H1 (cell line): ENCODE results near the gene PML. TPM values are rescaled to one million over a fixed set of nuclear protein-coding genes. Genes with fewer than 3 reads are reported as not detected.
"Not testable (repeated sequence)": the region's sequence is repeated elsewhere in the genome, so short reads cannot be mapped to it uniquely, and the experiment has no call there.

Experiments used
- CTCF ChIA-PET: fragments of 300-600 bp; sonication (Branson Sonifier 250); formaldehyde crosslinking; loops from one replicate; lab custom pipeline; 2021; ENCODE audit not compliant: partially characterized antibody; lab: Charles Lee
- POLR2A ChIA-PET: fragments of 300-600 bp; sonication (Branson Sonifier 250); formaldehyde crosslinking; loops from one replicate; lab custom pipeline; 2021; ENCODE audit warnings: inconsistent platforms; ENCODE audit not compliant: partially characterized antibody; lab: Charles Lee
- DNase-seq, 2 experiments: peaks; one replicate each; pipeline versions ENCODE4 v3.0.0 to v3.0.0-alpha.2; 2010 to 2022; ENCODE audit warnings: low spot score in 2 of 2, low read depth in 1 of 2, mixed read lengths in 1 of 2
- FAIRE-seq: peaks from 2 replicates; lab custom pipeline; 2011; peaks lifted over from hg19 to GRCh38; lab: Jason Lieb, UNC
- H2AFZ ChIP-seq: 2 replicates; pipeline ENCODE4 v1.8.1; 2012; ENCODE audit warnings: low read length, inconsistent platforms
- H2AK5ac ChIP-seq: 2 replicates; pipeline ENCODE4 v1.6.1; 2013; ENCODE audit warnings: low read depth, low read length
- H2BK120ac ChIP-seq: replicated peaks from 2 replicates; pipeline ENCODE3; 2013; ENCODE audit warnings: low read depth, low read length, inconsistent platforms
- H2BK12ac ChIP-seq: 2 replicates; pipeline ENCODE4 v1.6.1; 2013; ENCODE audit warnings: low read depth, low read length
- H2BK15ac ChIP-seq: 2 replicates; pipeline ENCODE4 v1.6.1; 2013; ENCODE audit warnings: low read length
- H2BK20ac ChIP-seq: 2 replicates; pipeline ENCODE4 v1.6.1; 2013; ENCODE audit warnings: low read length
- H2BK5ac ChIP-seq: 2 replicates; pipeline ENCODE4 v1.6.1; 2013; ENCODE audit warnings: low read depth, low read length
- H3K14ac ChIP-seq: 2 replicates; pipeline ENCODE4 v1.6.1; 2013; ENCODE audit warnings: inconsistent platforms; ENCODE audit not compliant: insufficient read length
- H3K18ac ChIP-seq: 2 replicates; pipeline ENCODE4 v1.6.1; 2013; ENCODE audit warnings: low read length; ENCODE audit errors: extremely low read depth
- H3K23ac ChIP-seq: 2 replicates; pipeline ENCODE4 v1.6.1; 2013; ENCODE audit warnings: inconsistent platforms; ENCODE audit not compliant: insufficient read length
- H3K23me2 ChIP-seq: 2 replicates; pipeline ENCODE4 v1.6.1; 2013; ENCODE audit warnings: low read depth, low read length
- H3K27ac ChIP-seq: 2 replicates; pipeline ENCODE4 v1.6.1; 2011; ENCODE audit warnings: low read depth, low read length, inconsistent platforms
- H3K27me3 ChIP-seq, 4 experiments: replicated peaks in 1 of 4; 1 replicate in 1 of 4; 2 replicates in 3 of 4; pipeline versions ENCODE4 v1.6.1 to v1.8.1; 2011 to 2013; ENCODE audit warnings: low read length in 3 of 4, mild to moderate bottlenecking in 3 of 4, inconsistent platforms in 2 of 4, mixed read lengths in 2 of 4, moderate library complexity in 1 of 4; ENCODE audit not compliant: control insufficient read depth in 3 of 4, insufficient read depth in 3 of 4; ENCODE audit errors: extremely low read depth in 1 of 4
- H3K36me3 ChIP-seq, 4 experiments: 2 replicates each; pipeline versions ENCODE4 v1.6.1 to v1.8.1; 2011 to 2013; ENCODE audit warnings: mild to moderate bottlenecking in 4 of 4, low read length in 3 of 4, moderate library complexity in 2 of 4, control low read depth in 1 of 4, inconsistent platforms in 1 of 4; ENCODE audit not compliant: insufficient read depth in 4 of 4, control insufficient read depth in 2 of 4
- H3K4ac ChIP-seq: replicated peaks from 2 replicates; pipeline ENCODE3; 2013; ENCODE audit warnings: low read length, low read depth, mixed read lengths, inconsistent platforms; ENCODE audit not compliant: insufficient read length
- H3K4me1 ChIP-seq, 4 experiments: replicated peaks in 1 of 4; 1 replicate in 1 of 4; 2 replicates in 3 of 4; pipeline versions ENCODE4 v1.6.1 to v1.8.1; 2011 to 2013; ENCODE audit warnings: low read length in 3 of 4, inconsistent platforms in 2 of 4, mixed read lengths in 1 of 4; ENCODE audit not compliant: insufficient read depth in 4 of 4, control insufficient read depth in 3 of 4
- H3K4me2 ChIP-seq, 2 experiments: 2 replicates each; pipeline versions ENCODE4 v1.6.1 to v1.8.1; 2011 to 2013; ENCODE audit warnings: low read depth in 2 of 2, low read length in 2 of 2, control low read depth in 1 of 2, inconsistent platforms in 1 of 2, mild to moderate bottlenecking in 1 of 2; ENCODE audit not compliant: insufficient read depth in 1 of 2
- H3K4me3 ChIP-seq, 4 experiments: fragments of 200-600, 300-600 bp in 1 of 4; sonication (generic), shearing (Covaris generic), sonication (Bioruptor Twin) in 1 of 4; 2 replicates each; pipeline versions ENCODE4 v1.5.1 to v1.8.1; 2011 to 2016; ENCODE audit warnings: low read length in 4 of 4, low read depth in 3 of 4, control low read depth in 2 of 4, inconsistent platforms in 2 of 4, mild to moderate bottlenecking in 2 of 4, mixed read lengths in 1 of 4, moderate library complexity in 1 of 4; ENCODE audit not compliant: insufficient read depth in 2 of 4; ENCODE audit errors: extremely low read depth in 1 of 4
- H3K56ac ChIP-seq: replicated peaks from 2 replicates; pipeline ENCODE3; 2013; ENCODE audit warnings: low read depth, mild to moderate bottlenecking, mixed read lengths, low read length, inconsistent platforms; ENCODE audit not compliant: insufficient read length
- H3K79me1 ChIP-seq: 2 replicates; pipeline ENCODE4 v1.6.1; 2013; ENCODE audit warnings: low read depth, low read length, control low read depth
- H3K79me2 ChIP-seq, 2 experiments: 2 replicates each; pipeline versions ENCODE4 v1.6.1 to v1.8.1; 2012 to 2013; ENCODE audit warnings: low read length in 2 of 2, mild to moderate bottlenecking in 2 of 2, inconsistent platforms in 1 of 2; ENCODE audit not compliant: insufficient read depth in 2 of 2, control insufficient read depth in 1 of 2
- H3K9ac ChIP-seq, 4 experiments: replicated peaks in 1 of 4; 1 replicate in 1 of 4; 2 replicates in 3 of 4; pipeline versions ENCODE4 v1.6.1 to v1.8.1; 2011 to 2013; ENCODE audit warnings: low read depth in 3 of 4, low read length in 3 of 4, control low read depth in 2 of 4, mild to moderate bottlenecking in 2 of 4, moderate library complexity in 2 of 4, inconsistent platforms in 1 of 4; ENCODE audit errors: extremely low read depth in 1 of 4
- H3K9me3 ChIP-seq, 2 experiments: 2 replicates each; pipeline versions ENCODE4 v1.6.1 to v1.8.1; 2012 to 2013; ENCODE audit warnings: mild to moderate bottlenecking in 2 of 2, moderate library complexity in 2 of 2, control low read depth in 1 of 2, inconsistent platforms in 1 of 2, low read depth in 1 of 2, low read length in 1 of 2, mixed read lengths in 1 of 2; ENCODE audit not compliant: insufficient read depth in 2 of 2
- H4K20me1 ChIP-seq, 2 experiments: replicated peaks in 1 of 2; 2 replicates each; pipeline versions ENCODE3 to v1.8.1; 2011 to 2013; ENCODE audit warnings: inconsistent platforms in 2 of 2, low read length in 2 of 2, mild to moderate bottlenecking in 1 of 2; ENCODE audit not compliant: insufficient read depth in 2 of 2, control insufficient read depth in 1 of 2
- H4K5ac ChIP-seq: 2 replicates; pipeline ENCODE4 v1.6.1; 2013; ENCODE audit warnings: low read length, low read depth, mixed read lengths, inconsistent platforms; ENCODE audit not compliant: insufficient read length
- H4K8ac ChIP-seq: 2 replicates; pipeline ENCODE4 v1.8.0; 2013; ENCODE audit warnings: mild to moderate bottlenecking, moderate library complexity, low read length, inconsistent platforms; ENCODE audit not compliant: insufficient read depth; ENCODE audit errors: extremely low read depth
- H4K91ac ChIP-seq: replicated peaks from 2 replicates; pipeline ENCODE3; 2013; ENCODE audit warnings: low read length, mixed read lengths, inconsistent platforms; ENCODE audit not compliant: insufficient read length
- WGBS, 2 experiments: shearing (Covaris generic) in 1 of 2; methylation state at CpG; one replicate each; pipeline versions ENCODE4 v1.1.6 to v1.1.7; 2013 to 2015; ENCODE audit warnings: low lambda C conversion rate in 2 of 2, mixed read lengths in 2 of 2, inconsistent platforms in 1 of 2, low coverage in 1 of 2, missing lambda C conversion rate in 1 of 2; ENCODE audit not compliant: insufficient replicate concordance in 2 of 2, insufficient coverage in 1 of 2, insufficient read length in 1 of 2; ENCODE audit errors: extremely low coverage in 1 of 2, missing lambda C conversion rate in 1 of 2; 5-methylcytosine and 5-hydroxymethylcytosine counted together
- polyA plus RNA-seq, 7 experiments: library from polyadenylated mRNA; depleted of rRNA in 3 of 7; stranded (reverse) in 5 of 7; unstranded in 2 of 7; fragments of >200 nt in 5 of 7; fragments of 200-250 nt in 2 of 7; gene quantifications; 1 replicate in 5 of 7; 2 replicates in 1 of 7; 4 replicates in 1 of 7; pipeline versions ENCODE4 v1.2.1 to v1.2.3, GENCODE V29; 2011 to 2013; ENCODE audit warnings: missing spikeins in 2 of 7, mixed read lengths in 2 of 7
- total RNA-seq: library from RNA; stranded (reverse); fragmentation: NEBNext Ultra II Directional; extraction: Animal tissue kit (Norgen Biotek cat#: 25700); gene quantifications from 2 replicates; pipeline ENCODE4 v1.2.1, GENCODE V29; 2021

PML gene
- total and polyA plus RNA-seq, 2 of the 8 experiments (the other 6 are each of a cell fraction or from before 2014, with no cell fraction given) = 14.9 to 30.3 TPM

DNA sequence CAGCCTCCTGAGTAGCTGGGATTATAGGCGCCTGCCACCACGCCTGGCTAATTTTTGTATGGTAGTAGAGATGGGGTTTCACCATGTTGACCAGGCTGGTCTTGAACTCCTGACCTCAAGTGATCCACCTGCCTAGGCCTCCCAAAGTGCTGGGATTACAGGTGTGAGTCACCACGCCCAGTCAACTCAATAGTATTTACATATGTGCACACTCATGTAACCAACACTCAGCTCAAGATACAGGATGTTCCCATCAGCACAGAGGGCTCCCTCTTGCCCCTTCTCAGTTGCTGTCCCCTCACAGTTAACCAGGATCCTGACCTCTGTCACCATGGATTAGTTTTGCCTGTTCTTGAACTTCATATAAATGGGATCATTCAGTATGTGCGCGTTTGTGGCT, 61.8 kb downstream of the PML start:
- H2AFZ ChIP-seq, H4K5ac ChIP-seq, H2BK15ac ChIP-seq, H3K27ac ChIP-seq, FAIRE-seq, H4K20me1 ChIP-seq, H3K4me2 ChIP-seq, H3K79me2 ChIP-seq, H3K27me3 ChIP-seq, H3K4me1 ChIP-seq, H3K4me3 ChIP-seq, H3K23me2 ChIP-seq, H3K9ac ChIP-seq, H4K8ac ChIP-seq, H3K56ac ChIP-seq, H3K36me3 ChIP-seq, H3K23ac ChIP-seq, H3K79me1 ChIP-seq, H2BK120ac ChIP-seq, H2BK5ac ChIP-seq, DNase-seq, POLR2A ChIA-PET, H2BK12ac ChIP-seq, H4K91ac ChIP-seq, H3K4ac ChIP-seq, H2AK5ac ChIP-seq, H3K9me3 ChIP-seq, H2BK20ac ChIP-seq, H3K18ac ChIP-seq, H3K14ac ChIP-seq: not testable (repeated sequence)
- 90% methylated on average over 5 of the region's 5 CpGs; no CpG with 5 or more reads in 1 of the 2 experiments for WGBS, 2 experiments
- CTCF ChIA-PET = interaction anchor here (0.9 to 9.3 kb wide), 9 partner anchors 9 to 269 kb away, joined by 3 to 93 read pairs (median 5); no protein-coding TSS in a partner anchor
